K562 (cell line): Measurements from ENCODE around the gene SLC16A13. TPM values are rescaled to one million over a fixed set of nuclear protein-coding genes. Genes with fewer than 3 reads are reported as not detected.

Experiments
- CSDE1 ChIP-seq, 2 experiments: fragments of 450-650 bp; IDR thresholded peaks; 2 replicates each; pipeline ENCODE4 v1.6.1; 2016; ENCODE audit warnings: mild to moderate bottlenecking in 1 of 2
- GTF3C2 ChIP-seq: IDR thresholded peaks from 3 replicates; pipeline ENCODE4 v1.6.1; 2011; ENCODE audit warnings: borderline replicate concordance, mild to moderate bottlenecking, moderate library complexity; ENCODE audit not compliant: insufficient read length; ENCODE audit errors: extremely low read depth
- HNRNPK ChIP-seq: fragments of 200-400 bp; formaldehyde crosslinking; IDR thresholded peaks from one replicate; pipeline ENCODE4 v1.6.1; 2018; ENCODE audit warnings: mild to moderate bottlenecking, low read depth, low read length; ENCODE audit not compliant: poor library complexity, severe bottlenecking
- MXI1 ChIP-seq: IDR thresholded peaks from 2 replicates; pipeline ENCODE4 v1.6.1; 2011; ENCODE audit warnings: low read depth, mild to moderate bottlenecking, improper control_type of control experiment, low read length
- NKRF ChIP-seq: fragments of 450-650 bp; IDR thresholded peaks from 2 replicates; pipeline ENCODE4 v1.6.1; 2016; ENCODE audit warnings: borderline replicate concordance
- PBX2 ChIP-seq, 2 experiments: IDR thresholded peaks in 1 of 2; conservative IDR thresholded peaks in 1 of 2; 2 replicates each; pipeline ENCODE4 v1.6.1; 2016; ENCODE audit warnings: low read depth in 2 of 2, mild to moderate bottlenecking in 1 of 2, missing compliant biosample characterization in 1 of 2, missing genetic modification characterization in 1 of 2, moderate library complexity in 1 of 2
- PRMT5 ChIP-seq: sonication (generic); formaldehyde crosslinking; IDR thresholded peaks from 2 replicates; pipeline ENCODE4 v1.5.0; 2020; ENCODE audit warnings: missing genetic modification reagents
- RUNX1 ChIP-seq: sonication (generic); IDR thresholded peaks from 2 replicates; pipeline ENCODE4 v1.6.1; 2016; ENCODE audit warnings: antibody characterized with exemption, low read depth
- SMARCB1 ChIP-seq: IDR thresholded peaks from 2 replicates; pipeline ENCODE4 v1.6.1; 2011; ENCODE audit warnings: improper control_type of control experiment, low read depth; ENCODE audit not compliant: insufficient read length
- THAP7 ChIP-seq: fragments of 250-450 bp; sonication (Bioruptor Pico); IDR thresholded peaks from 2 replicates; pipeline ENCODE4 v1.5.0; 2021
- ZNF584 ChIP-seq: fragments of 200-800 bp; sonication (Bioruptor generic); IDR thresholded peaks from 2 replicates; pipeline ENCODE4 v1.6.1; 2016; ENCODE audit warnings: low read depth, mild to moderate bottlenecking, missing genetic modification characterization, missing compliant biosample characterization
- polyA plus RNA-seq, 8 experiments: library from polyadenylated mRNA; depleted of rRNA in 4 of 8; stranded (reverse) in 5 of 8; unstranded in 3 of 8; fragments of >200 nt; fragmentation: Nextera tagmentation in 2 of 8; fragmentation: Illumina TruSeq in 1 of 8; extraction: Ambion mirVana in 2 of 8; extraction: Trizol in 1 of 8; gene quantifications; 2 replicates each; pipeline versions ENCODE4 v1.2.1 to v1.2.3, GENCODE V29; 2011 to 2014; ENCODE audit warnings: inconsistent platforms in 1 of 8, missing spikeins in 1 of 8
- total RNA-seq, 7 experiments: library from RNA; depleted of rRNA in 6 of 7; stranded (reverse); fragments of >200 nt in 6 of 7; fragmentation: Illumina TruSeq in 2 of 7; extraction: Trizol in 2 of 7; gene quantifications; 2 replicates each; pipeline versions ENCODE4 v1.2.1 to v1.2.3, GENCODE V29; 2011 to 2021; ENCODE audit warnings: low replicate concordance in 1 of 7

Gene SLC16A13
- total and polyA plus RNA-seq, 9 of the 15 experiments (the other 6 are each of a cell fraction or from before 2014, with no cell fraction given), result 0.04 to 5.6 (median 0.87) TPM

GRCh38 chr17:7078711-7079110 lies 42.9 kb downstream of the SLC16A13 start (continued):
- TF ChIP-seq PBX2 (CRISPR knock-in tag; IDR thresholded peaks at IDR 0.05; ENCODE audit: low read depth) (no peak), PBX2 (tag; conservative IDR thresholded peaks at IDR 0.05; ENCODE audit: low read depth) (no peak), CSDE1 (IDR thresholded peaks at IDR 0.05) (no peak), GTF3C2 (no peak), RUNX1 (no peak), NKRF (no peak), MXI1 (no peak), PRMT5 (CRISPR knock-in tag) (no peak), HNRNPK (no peak), THAP7 (CRISPR knock-in tag) (no peak), ZNF584 (CRISPR knock-in tag) (no peak), SMARCB1 (no peak)
- TF ChIP-seq, all 486 proteins: peak for 0
